Bone marrow (tissue), 2 donors: Measurements from ENCODE around the gene MAPRE2.

ENCODE experiments used
- DNase-seq, 2 donors: peaks; one replicate each; lab custom pipeline; 2025; lab: John Stamatoyannopoulos, UW

The MAPRE2 gene

DNA sequence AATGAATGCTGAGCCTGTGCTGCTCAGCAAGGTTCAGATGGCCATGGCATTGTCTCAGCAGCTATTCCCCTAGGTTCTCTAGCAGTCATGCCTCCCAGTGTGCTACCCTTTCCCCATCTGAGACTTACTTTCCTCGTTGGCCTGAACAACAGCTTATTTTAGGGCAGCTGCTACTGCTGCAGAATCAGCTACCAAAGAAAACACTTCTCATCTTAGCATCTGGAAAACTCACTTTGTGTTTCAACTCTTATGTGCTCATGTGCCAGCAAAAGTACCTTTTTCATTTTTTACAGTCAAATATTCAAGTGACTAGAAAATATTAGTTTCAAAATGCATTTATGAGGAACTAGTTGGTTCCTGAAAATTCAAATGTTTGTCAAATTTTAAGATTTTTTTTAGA is 139.2 kb downstream of the MAPRE2 start:
- DNase-seq = no peak

DNA sequence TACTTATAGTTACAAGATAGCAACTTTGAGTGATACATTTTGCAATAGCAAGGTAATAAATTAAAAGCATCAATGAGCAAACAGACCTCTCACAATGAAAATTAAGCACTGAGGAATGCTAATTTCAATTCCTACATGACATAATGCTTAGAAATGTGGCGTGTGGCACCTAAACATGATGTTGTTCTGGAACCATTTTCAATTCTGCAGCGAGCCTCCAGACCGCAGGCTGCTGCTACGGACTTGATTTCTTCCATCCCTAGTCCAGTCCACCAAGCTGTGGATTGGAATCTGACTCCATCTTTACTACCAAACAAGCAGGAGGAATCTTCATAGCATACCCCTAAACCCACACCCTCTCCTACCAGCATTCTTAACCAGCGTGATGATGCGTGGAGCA is 140.9 kb downstream of the MAPRE2 start:
- no peak for DNase-seq

- DNase-seq = no peak
Measured at GRCh38 chr18:35183886-35184285, 142.7 kb downstream of the MAPRE2 start.

DNA sequence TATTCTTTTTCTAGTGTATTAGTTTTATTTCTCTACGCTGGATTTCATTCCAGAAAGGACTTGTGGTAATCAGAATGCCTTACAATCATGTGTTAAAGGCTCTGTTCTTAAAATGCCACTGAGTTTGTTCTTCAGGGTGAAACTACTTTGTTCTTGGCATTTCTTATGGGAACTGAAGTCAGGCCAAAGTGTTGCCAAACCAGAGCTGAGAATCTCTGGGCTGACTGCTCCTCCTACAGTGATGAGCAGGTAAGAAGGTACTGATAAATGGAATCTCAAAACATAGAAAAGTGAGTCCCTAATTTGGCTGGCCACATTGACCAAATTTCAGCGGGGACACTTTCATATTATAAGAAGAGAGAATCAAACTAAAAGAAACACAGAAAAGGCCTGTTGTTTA is 144.6 kb downstream of the MAPRE2 start:
- no peak for DNase-seq

- no peak for DNase-seq
Measured at GRCh38 chr18:35186291-35187034, 145.2 kb downstream of the MAPRE2 start.

GRCh38 chr18:35189510-35189909 is 148.3 kb downstream of the MAPRE2 start:
- no peak for DNase-seq

DNA sequence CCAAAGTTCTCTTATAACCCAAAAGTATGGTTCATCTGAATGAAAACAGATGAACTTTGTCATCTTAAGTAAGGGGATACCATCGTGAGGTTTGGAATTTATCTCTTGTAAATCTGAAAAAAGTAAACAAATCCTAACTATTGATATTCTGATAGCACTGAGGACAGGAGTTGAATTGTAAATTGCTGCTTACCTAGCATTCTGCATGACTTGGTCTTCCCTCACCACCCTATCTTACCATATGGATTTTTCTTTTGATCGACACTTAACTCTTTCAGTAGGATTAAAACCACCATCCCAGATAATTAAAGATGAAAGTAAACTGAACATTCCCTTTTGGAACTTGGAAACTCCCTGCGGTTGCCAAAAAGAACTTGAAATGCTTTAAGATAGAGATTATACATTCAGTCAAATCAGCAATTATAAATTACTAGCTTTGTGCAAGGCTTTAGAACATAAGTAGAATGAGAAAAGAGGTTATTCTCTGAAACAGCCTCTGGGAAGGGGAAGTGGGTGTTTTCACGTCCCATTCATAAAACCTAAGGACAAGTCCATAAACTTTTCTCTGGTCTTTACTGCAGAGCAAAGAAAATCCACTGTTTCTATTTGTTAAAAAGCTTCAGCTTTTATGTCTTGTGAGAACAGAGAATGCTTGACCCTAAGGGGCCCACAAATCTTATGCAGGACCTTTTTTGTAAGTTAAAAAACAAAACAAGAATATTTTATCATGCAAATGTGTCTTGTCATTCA is 149.9 kb downstream of the MAPRE2 start:
- no peak for DNase-seq

DNA sequence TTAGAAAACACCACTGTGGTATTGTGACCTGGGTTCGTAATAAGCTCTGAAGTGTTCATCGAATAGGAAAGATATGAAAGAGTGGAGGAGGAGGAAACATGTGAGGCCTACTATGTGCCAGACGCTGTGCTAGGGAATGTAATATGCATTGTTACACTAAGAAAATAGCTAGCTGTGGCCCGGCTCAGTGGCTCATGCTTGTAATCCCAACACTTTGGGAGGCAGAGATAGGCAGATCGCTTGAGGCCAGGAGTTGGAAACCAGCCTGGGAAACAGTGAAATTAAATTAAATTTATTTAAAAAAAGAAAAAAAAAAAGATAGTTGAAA is 150.4 kb downstream of the MAPRE2 start:
- no peak for DNase-seq

DNA sequence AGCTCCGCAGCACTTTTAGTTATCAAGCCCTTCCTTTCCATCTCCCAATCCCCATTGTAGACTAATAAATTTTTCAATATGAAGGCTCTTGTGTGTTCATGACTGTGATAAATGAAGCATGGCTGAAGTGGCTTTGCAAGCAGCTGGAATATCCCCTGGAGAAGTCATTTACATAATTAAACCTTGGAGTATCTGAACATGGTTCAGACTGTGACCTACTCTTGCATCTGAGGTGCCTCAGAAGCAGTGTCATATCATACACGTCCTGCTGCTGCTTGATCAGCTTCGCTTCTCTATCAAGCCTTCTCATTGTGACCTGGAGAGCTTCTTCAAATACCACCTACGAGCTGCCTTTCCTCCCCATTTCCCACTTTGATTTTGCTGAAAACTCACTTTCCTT is 151.2 kb downstream of the MAPRE2 start:
- DNase-seq = no peak
